ENCODE results near the gene STXBP1.
"Not testable (repeated sequence)": the region's sequence is repeated elsewhere in the genome, so short reads cannot be mapped to it uniquely, and the experiment has no call there.

The STXBP1 gene

GRCh38 chr9:127621339-127621970 lies 9.4 kb downstream of the STXBP1 start:
- not testable (repeated sequence) for DNase-seq

DNA sequence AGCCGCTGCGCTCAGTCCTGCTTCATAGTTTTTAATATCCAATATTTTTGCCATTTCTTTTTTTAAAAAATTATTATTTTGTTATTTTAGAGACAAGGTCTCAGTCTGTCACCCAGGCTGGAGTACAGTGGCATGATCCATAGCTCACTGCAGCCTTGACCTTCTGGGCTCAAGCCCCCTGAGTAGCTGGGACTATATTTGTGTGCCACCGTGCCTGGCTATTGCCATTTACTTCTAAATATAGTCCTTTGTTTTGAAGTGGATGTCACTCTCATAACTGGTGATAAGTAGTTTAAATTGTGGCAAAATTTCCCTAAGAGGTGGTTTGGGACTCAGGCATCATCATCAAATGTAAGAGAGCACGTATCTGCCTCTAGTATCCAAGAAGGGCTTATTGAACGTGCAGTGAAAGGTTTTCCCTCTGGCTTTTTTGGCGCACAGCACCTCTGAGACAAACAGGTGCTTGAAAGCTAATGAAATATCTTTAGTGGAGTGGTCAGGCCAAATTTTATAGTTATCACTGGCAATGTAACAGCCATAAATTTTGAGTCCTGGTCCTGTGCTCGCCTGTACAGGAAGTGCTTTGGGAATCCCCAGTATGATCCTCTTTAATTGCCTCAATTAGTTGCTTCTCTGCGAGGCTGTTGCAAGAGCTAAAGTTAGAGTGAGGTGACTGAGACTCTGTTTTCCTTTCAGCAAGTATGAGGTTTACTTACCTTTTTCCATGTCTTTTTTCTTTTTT lies 14.8 kb downstream of the STXBP1 start:
- DNase-seq = no peak

GRCh38 chr9:127627494-127627855 lies 15.4 kb downstream of the STXBP1 start:
- no peak for DNase-seq

DNA sequence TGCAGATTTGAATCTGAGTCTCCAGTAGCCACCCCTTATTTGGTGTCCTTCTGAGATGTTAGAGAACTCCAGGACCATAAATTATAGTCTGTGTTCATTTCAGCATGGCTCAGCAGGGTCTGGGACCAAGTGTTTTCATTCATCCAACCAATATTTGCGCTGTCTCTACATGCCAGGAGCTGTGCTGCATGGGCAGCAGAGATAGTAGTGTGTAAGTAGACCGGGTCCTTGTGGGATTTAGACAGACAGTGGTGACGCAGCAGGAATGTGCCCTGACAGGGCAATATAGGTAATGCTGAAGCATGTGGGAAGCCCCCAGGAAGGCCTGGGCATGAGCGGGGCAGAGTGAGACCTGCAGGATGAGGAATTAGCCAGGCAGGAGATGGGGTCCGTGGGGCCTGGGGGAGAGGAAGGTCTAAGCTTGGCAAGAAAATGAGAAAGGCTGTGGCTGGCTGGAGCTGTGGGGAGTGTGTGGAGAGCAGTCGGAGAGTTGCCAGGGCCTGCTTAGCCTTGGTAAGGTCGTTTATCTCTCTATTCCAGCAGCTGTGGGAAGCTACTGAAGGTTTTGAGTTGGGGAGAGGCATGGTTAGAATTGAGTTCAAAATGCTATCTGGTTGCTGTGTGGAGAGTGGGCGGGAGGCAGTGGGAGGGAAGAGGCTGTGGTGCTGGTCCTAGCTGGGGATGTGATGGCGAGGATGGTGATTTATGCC lies 16.8 kb downstream of the STXBP1 start:
- DNase-seq = no peak

DNA sequence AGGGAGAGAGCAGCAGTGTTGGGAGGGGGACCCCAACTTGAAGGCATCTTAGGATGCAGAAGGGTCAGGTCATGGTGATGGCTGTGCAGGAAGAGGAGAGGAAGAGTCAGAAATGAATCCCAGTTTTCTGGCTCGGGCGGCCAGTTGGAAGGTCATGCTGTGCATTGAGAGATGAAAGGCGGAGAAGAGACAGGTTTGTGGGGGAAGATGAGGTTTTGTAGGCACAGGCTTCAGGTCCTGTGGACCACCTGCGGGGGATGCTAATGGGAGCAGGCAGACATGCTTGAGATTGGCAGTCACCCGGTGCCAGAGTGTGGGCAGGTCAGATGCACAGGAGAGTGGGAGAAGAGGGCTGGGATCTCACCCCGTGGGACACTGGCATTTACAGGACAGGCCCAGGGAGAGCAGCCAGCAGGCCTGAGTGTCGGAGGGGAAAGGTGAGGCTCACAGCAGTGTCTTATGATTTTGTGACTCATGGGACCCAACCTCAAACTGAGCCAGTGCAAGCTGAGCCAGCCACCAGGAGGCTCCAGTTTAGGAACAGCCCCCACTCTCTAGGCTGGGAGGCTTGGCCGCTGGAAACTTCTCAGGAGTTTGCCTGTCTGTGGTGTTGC lies 17.5 kb downstream of the STXBP1 start:
- DNase-seq = no peak

GRCh38 chr9:127633216-127633862 lies 21.3 kb downstream of the STXBP1 start:
- no peak for DNase-seq

- DNase-seq = no peak
These were observed 21.9 kb downstream of the STXBP1 start for GRCh38 chr9:127634021-127634420.

- no peak for DNase-seq
These were observed 22.6 kb downstream of the STXBP1 start for GRCh38 chr9:127634698-127635097.

- no peak for DNase-seq
These were observed 23.2 kb downstream of the STXBP1 start for GRCh38 chr9:127635201-127635735.

- no peak for DNase-seq
These were observed 25.3 kb downstream of the STXBP1 start for GRCh38 chr9:127637322-127637847.

GRCh38 chr9:127640908-127641545 lies 28.9 kb downstream of the STXBP1 start:
- no peak for DNase-seq

DNA sequence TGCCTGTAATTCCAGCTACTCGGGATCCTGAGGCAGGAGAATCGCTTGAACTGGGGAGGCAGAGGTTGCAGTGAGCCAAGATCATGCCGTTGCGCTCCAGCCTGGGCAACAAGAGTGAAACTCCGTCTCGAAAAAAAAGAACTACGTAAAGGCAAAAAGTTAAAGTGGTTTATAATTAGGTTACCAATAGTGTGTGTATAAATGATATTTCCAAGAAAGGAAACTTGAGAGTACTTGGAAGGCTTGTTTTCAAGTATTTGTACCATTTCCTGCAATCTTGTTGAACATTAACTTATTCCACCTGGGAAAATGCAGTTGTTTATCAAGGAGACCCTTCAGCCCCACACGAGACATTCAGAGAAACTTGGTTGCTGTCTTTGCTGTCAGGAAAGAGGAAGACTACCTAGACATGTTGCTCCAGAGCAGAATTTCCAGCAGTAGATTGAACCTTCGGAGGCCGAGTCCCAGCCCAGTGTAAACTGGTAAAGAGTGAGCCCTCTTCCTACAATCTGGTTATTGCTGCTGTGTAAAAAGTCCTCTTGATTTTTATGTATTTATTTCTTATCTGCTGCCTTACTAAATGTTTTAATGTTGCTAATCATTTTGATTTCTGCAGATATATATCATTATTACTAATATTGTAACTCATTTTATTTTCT lies 30.1 kb downstream of the STXBP1 start:
- no peak for DNase-seq

DNA sequence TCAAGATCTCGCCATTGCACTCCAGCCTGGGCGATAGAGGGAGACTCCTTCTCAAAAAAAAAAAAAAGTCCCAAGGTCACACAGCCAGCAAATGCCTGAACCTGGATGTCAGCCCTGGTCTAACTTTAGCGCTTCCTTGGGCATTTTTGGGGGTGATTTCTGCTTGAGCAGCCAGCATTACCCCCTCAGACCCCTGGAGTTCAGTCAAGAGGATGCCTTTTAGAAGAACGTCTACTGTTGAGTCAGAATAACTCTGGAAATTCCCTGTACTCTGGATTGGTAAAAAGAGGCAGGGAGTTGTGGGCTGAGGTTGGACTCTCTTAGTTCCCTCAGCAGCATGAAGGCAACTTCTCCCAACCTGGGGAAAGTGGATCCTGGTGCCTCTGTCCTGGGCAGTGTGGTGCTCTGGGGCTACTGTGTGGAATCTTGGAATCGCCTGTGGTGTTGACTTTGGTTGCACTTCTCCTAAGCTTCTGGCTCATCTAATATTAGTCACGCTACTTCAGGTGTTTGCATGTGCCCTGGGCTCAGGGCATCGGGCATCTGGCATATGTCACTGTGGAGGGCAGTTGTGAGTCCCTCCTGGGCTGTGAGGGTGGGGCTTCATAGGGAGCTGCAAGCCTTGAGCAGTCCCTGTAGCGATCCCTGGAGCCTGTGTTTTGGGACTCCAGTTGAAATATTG lies 32.2 kb downstream of the STXBP1 start:
- DNase-seq = no peak

DNA sequence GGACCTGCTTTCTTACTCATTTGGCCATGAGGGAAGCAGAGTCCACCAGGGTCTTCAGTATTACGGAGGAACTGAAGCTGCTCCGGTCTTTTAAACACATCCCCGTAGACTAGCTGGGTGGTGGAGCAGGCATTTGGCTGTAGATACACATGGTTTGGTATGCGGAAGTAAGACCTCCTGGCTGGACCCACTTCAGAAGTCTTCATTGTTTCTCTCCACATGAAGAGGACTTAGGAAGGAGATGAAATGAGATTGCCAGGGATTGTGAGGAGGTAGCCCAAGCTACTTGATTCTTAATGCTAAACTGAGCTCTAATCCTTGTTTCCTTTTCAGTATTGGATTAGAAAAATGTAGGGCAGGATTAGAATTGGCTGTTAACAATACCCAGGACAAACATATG lies 32.9 kb downstream of the STXBP1 start:
- no peak for DNase-seq

DNA sequence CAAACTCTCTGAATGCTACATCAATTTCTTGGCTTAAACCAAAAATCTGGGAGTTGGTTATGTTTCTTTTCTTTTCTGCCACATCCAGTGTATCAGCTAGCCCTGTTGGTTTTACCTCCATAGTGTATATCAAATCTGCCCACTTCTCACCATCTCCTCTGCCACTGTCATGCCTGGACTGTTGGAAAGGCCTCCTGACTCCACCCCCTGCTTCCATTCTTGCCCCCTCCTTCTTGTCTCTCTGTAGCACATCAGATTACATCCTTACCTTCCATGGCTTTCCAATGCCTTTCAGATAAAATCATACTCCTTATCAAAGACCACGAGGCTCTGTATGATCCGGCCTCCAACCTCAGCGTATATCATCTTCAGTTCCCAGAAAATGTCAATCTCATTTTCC lies 35.4 kb downstream of the STXBP1 start:
- no peak for DNase-seq

DNA sequence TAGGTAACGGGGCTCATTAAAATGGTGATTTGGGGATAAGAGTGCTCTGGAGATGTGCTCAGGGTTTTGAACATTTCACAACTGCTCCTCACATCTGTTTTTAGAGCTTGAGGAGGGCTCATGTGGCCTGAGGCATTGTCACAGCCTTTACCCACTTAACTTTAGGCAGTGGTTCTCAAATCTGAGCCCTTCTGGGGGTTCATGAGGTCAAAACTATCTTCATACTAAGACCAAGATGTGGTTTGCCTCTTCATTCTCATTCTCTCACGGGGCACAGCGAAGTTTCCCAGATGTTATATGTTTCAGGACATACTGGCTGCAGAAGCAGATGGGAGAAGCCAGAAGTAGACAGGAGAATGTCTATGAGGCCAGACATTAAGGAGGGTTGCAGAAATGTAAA lies 38.4 kb downstream of the STXBP1 start:
- DNase-seq = no peak

GRCh38 chr9:127651697-127652610 lies 39.9 kb downstream of the STXBP1 start:
- peak; percentile 49 for DNase-seq

DNA sequence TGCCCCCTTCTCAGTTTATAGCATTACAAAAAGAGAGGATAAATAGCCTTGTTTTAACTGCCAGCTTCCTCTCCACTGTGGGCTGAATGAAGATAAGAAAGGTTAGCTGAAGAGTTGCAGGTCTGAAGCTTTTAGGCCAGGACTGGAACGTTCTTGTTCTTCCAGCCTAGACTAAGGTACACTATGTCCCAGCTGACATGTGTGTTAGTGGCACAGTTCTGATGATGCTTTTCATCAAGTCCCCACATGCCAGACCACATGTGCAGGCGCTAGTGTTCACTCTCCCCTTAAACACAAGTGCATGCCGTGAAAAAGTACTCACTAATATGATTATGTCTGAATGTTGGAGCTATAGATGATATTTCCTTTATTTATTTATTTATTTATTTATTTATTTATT lies 40.7 kb downstream of the STXBP1 start:
- no peak for DNase-seq

DNA sequence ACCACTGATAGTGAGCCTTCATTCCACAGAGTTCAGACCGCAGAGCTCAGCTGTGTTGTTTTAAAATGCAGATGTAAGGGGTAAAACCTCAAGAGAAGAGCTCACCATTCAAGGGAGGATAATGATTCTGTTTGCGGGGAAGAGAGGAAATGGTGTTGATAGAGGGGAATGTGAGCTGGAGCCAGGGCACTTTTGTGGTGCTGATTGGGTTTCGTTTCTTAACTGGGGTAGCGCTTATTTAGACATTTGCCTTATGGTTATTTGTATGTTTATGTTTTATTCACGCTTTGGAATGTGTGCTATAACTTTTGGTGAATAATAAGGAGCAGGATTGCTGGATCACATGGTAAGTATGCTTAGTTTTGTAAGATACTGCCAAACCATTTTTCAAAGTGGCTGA lies 42.5 kb downstream of the STXBP1 start:
- no peak for DNase-seq

DNA sequence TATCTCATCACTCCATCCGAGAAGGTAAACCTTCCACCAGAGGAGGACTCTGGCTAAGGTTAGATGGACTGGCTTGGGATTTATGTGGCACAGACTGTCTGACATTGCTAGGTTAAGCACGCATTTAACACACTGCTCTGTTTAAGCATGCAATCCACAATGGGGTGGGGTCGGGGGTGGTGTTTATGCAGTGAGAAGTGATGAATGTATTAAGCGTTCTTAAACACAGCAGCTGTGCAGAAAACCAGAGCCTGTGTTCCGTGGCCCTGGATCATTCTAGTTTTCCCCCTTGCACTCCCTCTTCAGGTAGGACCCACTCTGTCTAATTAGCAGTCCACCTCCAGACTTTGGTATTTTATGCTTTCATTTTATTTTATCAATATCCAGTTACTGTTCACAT lies 46.4 kb downstream of the STXBP1 start:
- no peak for DNase-seq
